ENCODE measurements around the gene C3orf85. TPM values are rescaled to one million over a fixed set of nuclear protein-coding genes. Genes with fewer than 3 reads are reported as not detected.

The C3orf85 gene
- not detected in 2 replicates for total RNA-seq (2013; cell fraction: nucleolus; rRNA removed)
- total RNA-seq (2014; rRNA removed) (not detected in 2 replicates), total RNA-seq (2014; rRNA removed; fragmentation: Illumina TruSeq; extraction: Trizol) (not detected in 2 replicates), total RNA-seq (2021) (not detected in 2 replicates), polyA plus RNA-seq (2011; rRNA removed) (not detected in 2 replicates), polyA plus RNA-seq (2014; fragmentation: Illumina TruSeq; extraction: Trizol) (not detected in 2 replicates), polyA plus RNA-seq (2014; fragmentation: Nextera tagmentation; extraction: Ambion mirVana) (not detected), polyA plus RNA-seq (2014; rRNA removed) (not detected in 2 replicates), polyA plus RNA-seq (2016; fragmentation: Nextera tagmentation; extraction: Ambion mirVana) (not detected), polyA minus RNA-seq (2011; rRNA and poly(A)+ RNA removed) (not detected in 2 replicates), Bru-seq, nascent RNA (not detected), BruChase-seq, experiment 1, labeled RNA remaining after a 6-hour chase (not detected), BruChase-seq, experiment 2, labeled RNA remaining after a 2-hour chase (not detected)
- not detected for polyA plus RNA-seq (2011; ENCODE audit: low read depth)
- polyA plus RNA-seq (2011; cell fraction: cytosol; rRNA removed): not detected in 2 replicates
- polyA plus RNA-seq (2011; cell fraction: nucleus; rRNA removed): not detected in 2 replicates
- polyA plus RNA-seq (2012): not detected in 2 replicates
- not detected in 2 replicates for polyA minus RNA-seq (2011; cell fraction: cytosol; rRNA and poly(A)+ RNA removed)
- not detected in 2 replicates for polyA minus RNA-seq (2011; cell fraction: nucleus; rRNA and poly(A)+ RNA removed)
- long read RNA-seq, experiment 1: 0 reads
- long read RNA-seq, experiment 2, partial matches to known transcripts: 0 of 1 reads
- long read RNA-seq, experiment 2, other reads (novel, unspliced or antisense): 1 of 1 reads

GRCh38 chr3:109136523-109136922 lies at the start of gene C3orf85:
Gene C3orf85 (plus strand): TSS chr3:109136719. CDS start chr3:109136848, 129 bp downstream.
- no TSS peak for BruUV-seq (replicated peaks)
- Histone ChIP-seq H3K79me2 (ENCODE audit: control insufficient read depth, insufficient read depth, low read length) (no peaks in the 10 kb centered on the region), H4K20me1 (ENCODE audit: control insufficient read depth, insufficient read depth) (no peaks in the 10 kb centered on the region), H3K36me3 (ENCODE audit: control insufficient read depth in 2 of 2, insufficient read depth in 2 of 2, low read length in 1 of 2) (no peaks in the 10 kb centered on the region), H3K27me3 (replicated peaks in 1 of 2; ENCODE audit: control insufficient read depth in 2 of 2, insufficient read depth in 2 of 2, low read length in 1 of 2) (no peaks in the 10 kb centered on the region), H3K9ac (ENCODE audit: control insufficient read depth, insufficient read depth, low read length) (no peak within 1 kb of the TSS), H3K4me3 (no peak within 1 kb of the TSS), H3K9me3 (replicated peaks; ENCODE audit: control insufficient read depth, insufficient read depth, low read length) (no peaks in the 10 kb centered on the region), H2AFZ (ENCODE audit: control insufficient read depth, low read depth, low read length) (no peak within 1 kb of the TSS), H3K4me2 (ENCODE audit: control insufficient read depth, insufficient read depth) (no peak within 1 kb of the TSS), H3K4me1 (ENCODE audit: control insufficient read depth, insufficient read depth, low read length) (no peaks in the 10 kb centered on the region), H3K27ac (ENCODE audit: control insufficient read depth, insufficient read depth) (no peak within 1 kb of the TSS)
- DNase-seq (ENCODE audit: low read depth, low spot score) (no peak), FAIRE-seq (no peak), ATAC-seq (no peak)
- intact Hi-C loops (cut with micrococcal nuclease; ENCODE audit: unreplicated experiment) (no loop called here), in situ Hi-C loops (cut with MboI) (no loop called here)
- ChIA-PET POLR2A (no interaction called here), CTCF (no interaction called here), SMC1A (ENCODE audit: uncharacterized antibody, unreplicated experiment) (no interaction called here), RAD21 (ENCODE audit: unreplicated experiment) (no interaction called here)
- WGBS (ENCODE audit: insufficient coverage, insufficient replicate concordance, low lambda C conversion rate, missing lambda C conversion rate): 6% methylated on average over 3 of the region's 3 CpGs
- TF ChIP-seq RELB (IDR thresholded peaks at IDR 0.05; ENCODE audit: low read depth): no peak
- no peak for TF ChIP-seq MEF2A (IDR thresholded peaks at IDR 0.05; ENCODE audit: insufficient read depth, low read depth, low read length)
- no peak for TF ChIP-seq CREM (IDR thresholded peaks at IDR 0.05; ENCODE audit: low read depth)
- TF ChIP-seq ATF2 (IDR thresholded peaks at IDR 0.05; ENCODE audit: low read length): no peak
- no peak for TF ChIP-seq USF2 (IDR thresholded peaks at IDR 0.05; ENCODE audit: borderline replicate concordance, low read depth, low read length)
